IMR-90 (cell line): ENCODE measurements around the gene TMEM60. TPM values are rescaled to one million over a fixed set of nuclear protein-coding genes. Genes with fewer than 3 reads are reported as not detected.

Source experiments
- ATAC-seq: fragments of 200-7000 bp; cut with Tn5 transposase; 2 replicates; pipeline ENCODE4 v1.9.1; 2020; ENCODE audit warnings: low read depth, mild to moderate bottlenecking, moderate library complexity
- BruUV-seq: library from RNA; stranded (reverse); fragments of 400-500 nt; replicated peaks from 2 replicates; lab custom pipeline; 2021; lab: Mats Ljungman, UMichigan
- CTCF ChIA-PET: fragments of 300-600 bp; formaldehyde crosslinking; extraction: SDS; loops from one replicate; lab custom pipeline; 2021; ENCODE audit warnings: antibody characterized with exemption; lab: Yijun Ruan, JAX
- POLR2A ChIA-PET: fragments of 300-600 bp; sonication (Branson Sonifier 250); formaldehyde crosslinking; loops from one replicate; lab custom pipeline; 2022; ENCODE audit warnings: antibody characterized with exemption; ENCODE audit not compliant: unreplicated experiment; lab: Charles Lee
- DNase-seq: peaks from one replicate; pipeline ENCODE4 v3.0.0; 2013
- H2AFZ ChIP-seq: replicated peaks from 2 replicates; pipeline ENCODE3; 2013; ENCODE audit warnings: low read length, mild to moderate bottlenecking; ENCODE audit not compliant: poor library complexity
- H2AK5ac ChIP-seq: 2 replicates; pipeline ENCODE4 v1.6.1; 2013; ENCODE audit warnings: low read depth, low read length, inconsistent platforms
- H2AK9ac ChIP-seq: replicated peaks from 2 replicates; pipeline ENCODE3; 2013; ENCODE audit warnings: mild to moderate bottlenecking, low read depth, low read length, moderate library complexity; ENCODE audit not compliant: poor library complexity
- H2BK120ac ChIP-seq: 2 replicates; pipeline ENCODE4 v1.6.1; 2013; ENCODE audit warnings: low read depth, low read length, inconsistent platforms
- H2BK15ac ChIP-seq: 3 replicates; pipeline ENCODE4 v1.6.1; 2013; ENCODE audit warnings: low read depth, low read length, inconsistent platforms
- H2BK20ac ChIP-seq: 2 replicates; pipeline ENCODE4 v1.6.1; 2013; ENCODE audit warnings: low read depth, mild to moderate bottlenecking, inconsistent platforms, low read length, moderate library complexity
- H2BK5ac ChIP-seq: 2 replicates; pipeline ENCODE4 v1.6.1; 2013; ENCODE audit warnings: mild to moderate bottlenecking, low read depth, low read length, inconsistent platforms; ENCODE audit not compliant: poor library complexity, severe bottlenecking
- H3K14ac ChIP-seq: replicated peaks from 2 replicates; pipeline ENCODE4 v1.6.1; 2013; ENCODE audit warnings: low read depth, low read length, inconsistent platforms
- H3K18ac ChIP-seq: 2 replicates; pipeline ENCODE4 v1.6.1; 2013; ENCODE audit warnings: low read depth, low read length, control low read depth
- H3K23ac ChIP-seq: 2 replicates; pipeline ENCODE4 v1.6.1; 2013; ENCODE audit warnings: low read depth, low read length, inconsistent platforms
- H3K27ac ChIP-seq: 2 replicates; pipeline ENCODE4 v1.5.1; 2013; ENCODE audit warnings: mild to moderate bottlenecking, control low read depth, low read length; ENCODE audit not compliant: insufficient read depth
- H3K27me3 ChIP-seq: 2 replicates; pipeline ENCODE4 v1.6.1; 2013; ENCODE audit warnings: low read length; ENCODE audit not compliant: control insufficient read depth, insufficient read depth
- H3K36me3 ChIP-seq: 2 replicates; pipeline ENCODE4 v1.6.1; 2013; ENCODE audit warnings: low read length, mixed read lengths; ENCODE audit not compliant: control insufficient read depth, insufficient read depth
- H3K4ac ChIP-seq: 2 replicates; pipeline ENCODE4 v1.6.1; 2013; ENCODE audit warnings: low read depth, low read length, inconsistent platforms
- H3K4me1 ChIP-seq: 2 replicates; pipeline ENCODE4 v1.6.1; 2013; ENCODE audit warnings: low read length, mixed read lengths; ENCODE audit not compliant: control insufficient read depth, insufficient read depth
- H3K4me2 ChIP-seq: 2 replicates; pipeline ENCODE4 v1.6.1; 2013; ENCODE audit warnings: low read depth, mild to moderate bottlenecking, control low read depth, low read length, moderate library complexity
- H3K4me3 ChIP-seq: 2 replicates; pipeline ENCODE4 v1.5.1; 2013; ENCODE audit warnings: low read depth, mild to moderate bottlenecking, control low read depth, low read length, moderate library complexity; ENCODE audit not compliant: insufficient read depth
- H3K56ac ChIP-seq: 2 replicates; pipeline ENCODE4 v1.6.1; 2013; ENCODE audit warnings: low read length, inconsistent platforms; ENCODE audit not compliant: insufficient read depth; ENCODE audit errors: extremely low read depth
- H3K79me1 ChIP-seq, 2 experiments: 2 replicates each; pipeline ENCODE4 v1.6.1; 2013; ENCODE audit warnings: low read length in 2 of 2, inconsistent platforms in 1 of 2, low read depth in 1 of 2
- H3K9ac ChIP-seq: 2 replicates; pipeline ENCODE4 v1.6.1; 2013; ENCODE audit warnings: low read depth, low read length, control low read depth
- H3K9me1 ChIP-seq: 2 replicates; pipeline ENCODE4 v1.6.1; 2013; ENCODE audit warnings: low read length, inconsistent platforms; ENCODE audit not compliant: insufficient read depth
- H3K9me3 ChIP-seq: 2 replicates; pipeline ENCODE4 v1.6.1; 2013; ENCODE audit warnings: low read length; ENCODE audit not compliant: control insufficient read depth, insufficient read depth
- H4K20me1 ChIP-seq: 2 replicates; pipeline ENCODE4 v1.6.1; 2013; ENCODE audit warnings: low read length, inconsistent platforms; ENCODE audit not compliant: insufficient read depth
- H4K5ac ChIP-seq: 2 replicates; pipeline ENCODE4 v1.6.1; 2013; ENCODE audit warnings: mild to moderate bottlenecking, low read depth, low read length, control low read depth
- H4K8ac ChIP-seq, 2 experiments: 2 replicates each; pipeline ENCODE4 v1.6.1; 2013; ENCODE audit warnings: low read depth in 2 of 2, low read length in 2 of 2, control low read depth in 1 of 2, inconsistent platforms in 1 of 2
- H4K91ac ChIP-seq: 2 replicates; pipeline ENCODE4 v1.6.1; 2013; ENCODE audit warnings: low read depth, low read length, inconsistent platforms; ENCODE audit not compliant: insufficient read depth
- BHLHE40 ChIP-seq: fragments of 150-350 bp; IDR thresholded peaks from 2 replicates; pipeline ENCODE4 v1.6.1; 2016; ENCODE audit warnings: mild to moderate bottlenecking, low read depth, low read length
- MAFK ChIP-seq: IDR thresholded peaks from 2 replicates; pipeline ENCODE4 v1.6.1; 2012; ENCODE audit warnings: low read depth, low read length, improper control_type of control experiment
- RCOR1 ChIP-seq: IDR thresholded peaks from 2 replicates; pipeline ENCODE4 v1.6.1; 2012; ENCODE audit warnings: mild to moderate bottlenecking, low read length, improper control_type of control experiment; ENCODE audit not compliant: insufficient replicate concordance
- WGBS, 2 experiments: methylation state at CpG; one replicate each; pipeline versions ENCODE4 v1.1.5 to v1.1.7; 2013; ENCODE audit warnings: missing lambda C conversion rate in 2 of 2; ENCODE audit not compliant: insufficient read length in 1 of 2; ENCODE audit errors: extremely low coverage in 2 of 2; 5-methylcytosine and 5-hydroxymethylcytosine counted together
- dilution Hi-C: fragments of 300-500 bp; cut with HindIII; formaldehyde crosslinking; loops from one replicate; pipeline ENCODE4 v1.14.3; 2018; ENCODE audit warnings: low sequenced_read_pairs; ENCODE audit not compliant: unreplicated experiment
- in situ Hi-C: fragments of 300-500 bp; cut with MboI; formaldehyde crosslinking; loops from 3 replicates; pipeline ENCODE4 v1.14.3; 2019; ENCODE audit warnings: low sequenced_read_pairs, inconsistent platforms, mixed read lengths
- intact Hi-C: fragments of 100-400 bp; cut with micrococcal nuclease; formaldehyde crosslinking; loops from 2 replicates; pipeline ENCODE4 v1.10.0; 2022
- polyA plus RNA-seq, 3 experiments: library from polyadenylated mRNA; depleted of rRNA; stranded (reverse); fragments of >200 nt; gene quantifications; 2 replicates each; pipeline ENCODE4 v1.2.3, GENCODE V29; 2012; ENCODE audit warnings: low replicate concordance in 1 of 3
- total RNA-seq: library from RNA; depleted of rRNA; stranded (reverse); fragments of >200 nt; gene quantifications from 2 replicates; pipeline ENCODE4 v1.2.3, GENCODE V29; 2012
- TF ChIP-seq, protein P1 (sequence below): fragments of 150-350 bp; IDR thresholded peaks from 2 replicates; pipeline ENCODE4 v1.6.1; 2017; ENCODE audit warnings: mild to moderate bottlenecking, antibody characterized with exemption, low read length, low read depth

TMEM60 gene
- total and polyA plus RNA-seq, 2 of the 4 experiments (the other 2 are of a cell fraction) = 9.9 to 17.2 TPM

DNA sequence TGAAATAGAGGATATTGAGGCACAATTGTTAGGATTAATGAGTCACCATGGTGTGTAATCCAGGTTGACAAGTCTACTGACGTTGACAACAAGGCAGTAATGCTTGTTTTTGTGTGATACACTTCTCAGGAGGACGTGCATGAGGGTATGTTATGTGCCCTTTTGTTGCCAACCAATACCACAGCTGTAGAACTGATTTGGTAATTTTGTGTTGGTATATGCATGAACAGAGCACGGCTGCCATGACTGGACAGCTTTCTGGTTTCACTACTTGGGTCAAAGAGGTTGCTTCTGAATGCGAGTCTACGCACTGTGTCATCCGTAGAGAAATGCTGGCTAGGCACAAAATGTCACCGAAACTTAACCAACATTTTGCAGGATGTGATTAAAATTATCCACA, 33.2 kb upstream of the TMEM60 start:
- CTCF ChIA-PET = no interaction called here
- Histone ChIP-seq H3K4me3 (no peak overlapping the region), H4K5ac (no peak overlapping the region), H3K27ac (no peak overlapping the region), H3K9me1 (peaks cover 12% of the 10 kb centered on the region; the same call in 1 of the 2 replicates), H2AK5ac (no peak overlapping the region), H3K4ac (no peak overlapping the region; the same call in 1 of the 2 replicates), H2BK120ac (no peak overlapping the region), H3K4me1 (peaks cover 7% of the 10 kb centered on the region), H3K9ac (no peak overlapping the region), H3K18ac (no peak overlapping the region), H2BK20ac (no peak overlapping the region), H3K79me1 (peaks cover 24 to 62% of the 10 kb centered on the region in 2 experiments), H2AK9ac (no peak overlapping the region), H2AFZ (no peak overlapping the region), H3K27me3 (no peaks in the 10 kb centered on the region), H4K20me1 (peaks cover 4% of the 10 kb centered on the region; the same call in 1 of the 2 replicates), H2BK15ac (no peak overlapping the region), H3K4me2 (no peak overlapping the region), H2BK5ac (no peak overlapping the region), H3K9me3 (no peaks in the 10 kb centered on the region), H4K8ac (no peak overlapping the region), H3K56ac (no peak overlapping the region), H4K91ac (no peak overlapping the region), H3K14ac (0 out of 2 replicates have a peak overlapping the region, but pooled peaks have one; percentile 62), H3K23ac (no peak overlapping the region), H3K36me3 (no peaks in the 10 kb centered on the region)
- no TSS peak for BruUV-seq
- 100% methylated on average over 1 of the region's 7 CpGs; no CpG with 5 or more reads in 1 of the 2 experiments for WGBS, 2 experiments
- no peak for ATAC-seq
- POLR2A ChIA-PET = no interaction called here
- TF ChIP-seq MAFK = 0 out of 2 replicates have a peak, but pooled peaks have one; percentile 8
- TF ChIP-seq RCOR1 = no peak
- TF ChIP-seq BHLHE40 = no peak
- TF ChIP-seq, protein P1, sequence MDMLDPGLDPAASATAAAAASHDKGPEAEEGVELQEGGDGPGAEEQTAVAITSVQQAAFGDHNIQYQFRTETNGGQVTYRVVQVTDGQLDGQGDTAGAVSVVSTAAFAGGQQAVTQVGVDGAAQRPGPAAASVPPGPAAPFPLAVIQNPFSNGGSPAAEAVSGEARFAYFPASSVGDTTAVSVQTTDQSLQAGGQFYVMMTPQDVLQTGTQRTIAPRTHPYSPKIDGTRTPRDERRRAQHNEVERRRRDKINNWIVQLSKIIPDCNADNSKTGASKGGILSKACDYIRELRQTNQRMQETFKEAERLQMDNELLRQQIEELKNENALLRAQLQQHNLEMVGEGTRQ = no peak
- no peak for DNase-seq
- in situ Hi-C loops (no loop called here), dilution Hi-C loops (no loop called here), intact Hi-C loops (no loop called here)
